ENCODE results near the gene OFD1.

GRCh38 chrX:13763489-13763888 is 28.9 kb downstream of the OFD1 start:
- TF ChIP-seq CTCF (IDR thresholded peaks at IDR 0.05; ENCODE audit: borderline replicate concordance, extremely low read depth, low read length, poor library complexity, severe bottlenecking) (no peak), EZH2 (IDR thresholded peaks at IDR 0.05; ENCODE audit: borderline replicate concordance, low read depth, low read length, severe bottlenecking) (no peak)

Measured in DND-41 (cell line).